ENCODE data around the gene SOX30.

- no peak for TF ChIP-seq KDM1A (IDR thresholded peaks at IDR 0.05; ENCODE audit: low read depth)
- TF ChIP-seq POLR2AphosphoS2 (conservative IDR thresholded peaks at IDR 0.05; ENCODE audit: low read length): no peak
- TF ChIP-seq, protein P1, sequence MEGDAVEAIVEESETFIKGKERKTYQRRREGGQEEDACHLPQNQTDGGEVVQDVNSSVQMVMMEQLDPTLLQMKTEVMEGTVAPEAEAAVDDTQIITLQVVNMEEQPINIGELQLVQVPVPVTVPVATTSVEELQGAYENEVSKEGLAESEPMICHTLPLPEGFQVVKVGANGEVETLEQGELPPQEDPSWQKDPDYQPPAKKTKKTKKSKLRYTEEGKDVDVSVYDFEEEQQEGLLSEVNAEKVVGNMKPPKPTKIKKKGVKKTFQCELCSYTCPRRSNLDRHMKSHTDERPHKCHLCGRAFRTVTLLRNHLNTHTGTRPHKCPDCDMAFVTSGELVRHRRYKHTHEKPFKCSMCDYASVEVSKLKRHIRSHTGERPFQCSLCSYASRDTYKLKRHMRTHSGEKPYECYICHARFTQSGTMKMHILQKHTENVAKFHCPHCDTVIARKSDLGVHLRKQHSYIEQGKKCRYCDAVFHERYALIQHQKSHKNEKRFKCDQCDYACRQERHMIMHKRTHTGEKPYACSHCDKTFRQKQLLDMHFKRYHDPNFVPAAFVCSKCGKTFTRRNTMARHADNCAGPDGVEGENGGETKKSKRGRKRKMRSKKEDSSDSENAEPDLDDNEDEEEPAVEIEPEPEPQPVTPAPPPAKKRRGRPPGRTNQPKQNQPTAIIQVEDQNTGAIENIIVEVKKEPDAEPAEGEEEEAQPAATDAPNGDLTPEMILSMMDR (IDR thresholded peaks at IDR 0.05): no peak
Observed at GRCh38 chr5:157620776-157621175, 31.5 kb downstream of the SOX30 start.

All from A549 (cell line).